Embryonic facial prominence (tissue), 1 donor: ENCODE results near the gene HAVCR2.

Experiments
- DNase-seq: peaks from one replicate; pipeline ENCODE4 v3.0.0-alpha.2; 2016; ENCODE audit errors: extremely low spot score

HAVCR2 gene

GRCh38 chr5:157108976-157109375, at the start of gene HAVCR2:
Gene HAVCR2, minus strand, starts transcription at chr5:157109044. Its CDS starts 61 bp downstream, at chr5:157108983.
- DNase-seq: no peak

- DNase-seq: no peak
Measured at GRCh38 chr5:157157293-157157891, 48.5 kb upstream of the HAVCR2 start.

- DNase-seq: no peak
Measured at GRCh38 chr5:157155297-157155696, 46.5 kb upstream of the HAVCR2 start.

- no peak for DNase-seq
Measured at GRCh38 chr5:157150995-157151394, 42.2 kb upstream of the HAVCR2 start.

GRCh38 chr5:157148734-157149615, 40.1 kb upstream of the HAVCR2 start:
- peak; percentile 43 for DNase-seq

GRCh38 chr5:157143127-157143971, 34.5 kb upstream of the HAVCR2 start:
- peak; percentile 16 for DNase-seq

- DNase-seq: peak; percentile 100
Measured at GRCh38 chr5:157142317-157143126, 33.7 kb upstream of the HAVCR2 start, which contains the start of gene MED7. Gene MED7, minus strand, starts transcription at chr5:157142865. Its CDS starts 3,434 bp downstream, at chr5:157139431.

GRCh38 chr5:157137691-157138090, 28.8 kb upstream of the HAVCR2 start:
- DNase-seq: no peak

- DNase-seq: no peak
Measured at GRCh38 chr5:157132281-157132612, 23.4 kb upstream of the HAVCR2 start.

- no peak for DNase-seq
Measured at GRCh38 chr5:157130925-157131324, 22.1 kb upstream of the HAVCR2 start.

GRCh38 chr5:157121709-157122108, 12.9 kb upstream of the HAVCR2 start:
- no peak for DNase-seq

GRCh38 chr5:157120102-157120501, 11.3 kb upstream of the HAVCR2 start:
- DNase-seq: no peak

- no peak for DNase-seq
Measured at GRCh38 chr5:157116483-157116954, 7.7 kb upstream of the HAVCR2 start.

- no peak for DNase-seq
Measured at GRCh38 chr5:157115502-157115901, 6.7 kb upstream of the HAVCR2 start.

GRCh38 chr5:157115012-157115411, 6.2 kb upstream of the HAVCR2 start:
- DNase-seq: no peak

- no peak for DNase-seq
Measured at GRCh38 chr5:157113002-157113401, 4.2 kb upstream of the HAVCR2 start.

- no peak for DNase-seq
Measured at GRCh38 chr5:157109744-157110143, 900 bp upstream of the HAVCR2 start.

GRCh38 chr5:157107508-157107907, 1.3 kb downstream of the HAVCR2 start:
- DNase-seq: no peak

- no peak for DNase-seq
Measured at GRCh38 chr5:157106630-157107461, 2.0 kb downstream of the HAVCR2 start.

- no peak for DNase-seq
Measured at GRCh38 chr5:157100140-157100679, 8.6 kb downstream of the HAVCR2 start.
